Measurements from ENCODE around the gene FBN2. TPM values are rescaled to one million over a fixed set of nuclear protein-coding genes. Genes with fewer than 3 reads are reported as not detected.
"Not testable (repeated sequence)": the region's sequence is repeated elsewhere in the genome, so short reads cannot be mapped to it uniquely, and the experiment has no call there.

The FBN2 gene
- total RNA-seq, 6 experiments from 2014 or later, result 0.06 to 0.98 (median 0.45) TPM

- Histone ChIP-seq H3K4me1 (no peaks in the 10 kb centered on the region), H3K36me3 (no peaks in the 10 kb centered on the region), H3K9me3 (no peaks in the 10 kb centered on the region), H3K4me3 (no peak overlapping the region), H3K27me3 (no peaks in the 10 kb centered on the region), H3K27ac (no peak overlapping the region)
- ATAC-seq, result no peak
- intact Hi-C loops (cut with DNase I), result no loop called here
- DNase-seq, result no peak
- WGBS (ENCODE audit: insufficient coverage, low coverage, low lambda C conversion rate, missing lambda C conversion rate), result 56% methylated on average over 1 of the region's 1 CpG
- TF ChIP-seq CTCF (IDR thresholded peaks at IDR 0.05) (no peak), POLR2A (IDR thresholded peaks at IDR 0.05) (no peak)
Observed at GRCh38 chr5:128407944-128408343, 130.1 kb downstream of the FBN2 start.

GRCh38 chr5:128406803-128407202, 131.2 kb downstream of the FBN2 start:
- TF ChIP-seq CTCF (IDR thresholded peaks at IDR 0.05) (no peak), POLR2A (IDR thresholded peaks at IDR 0.05) (no peak)
- no peaks in the 10 kb centered on the region for H3K36me3 ChIP-seq
- ATAC-seq (no peak), DNase-seq (no peak)
- WGBS (ENCODE audit: insufficient coverage, low coverage, low lambda C conversion rate, missing lambda C conversion rate), result 38% methylated on average over 3 of the region's 3 CpGs
- H3K27me3 ChIP-seq, result no peaks in the 10 kb centered on the region
- intact Hi-C loops (cut with DNase I), result no loop called here
- no peaks in the 10 kb centered on the region for H3K4me1 ChIP-seq
- no peaks in the 10 kb centered on the region for H3K9me3 ChIP-seq
- H3K27ac ChIP-seq, result no peak overlapping the region
- H3K4me3 ChIP-seq, result no peak overlapping the region

- 28% methylated on average over 2 of the region's 2 CpGs for WGBS (ENCODE audit: insufficient coverage, low coverage, low lambda C conversion rate, missing lambda C conversion rate)
- Histone ChIP-seq H3K27ac (no peak overlapping the region), H3K4me3 (no peak overlapping the region), H3K36me3 (no peaks in the 10 kb centered on the region), H3K27me3 (no peaks in the 10 kb centered on the region), H3K9me3 (no peaks in the 10 kb centered on the region), H3K4me1 (no peaks in the 10 kb centered on the region)
- DNase-seq, result no peak
- intact Hi-C loops (cut with DNase I), result no loop called here
- TF ChIP-seq POLR2A (IDR thresholded peaks at IDR 0.05) (no peak), CTCF (IDR thresholded peaks at IDR 0.05) (no peak)
- no peak for ATAC-seq
Observed at GRCh38 chr5:128405159-128405558, 132.9 kb downstream of the FBN2 start.

- intact Hi-C loops (cut with DNase I), result no loop called here
- H3K4me1 ChIP-seq, result no peaks in the 10 kb centered on the region
- 37% methylated on average over 4 of the region's 4 CpGs for WGBS (ENCODE audit: insufficient coverage, low coverage, low lambda C conversion rate, missing lambda C conversion rate)
- TF ChIP-seq POLR2A (IDR thresholded peaks at IDR 0.05), result no peak
- TF ChIP-seq CTCF (IDR thresholded peaks at IDR 0.05), result no peak
- no peaks in the 10 kb centered on the region for H3K9me3 ChIP-seq
- H3K4me3 ChIP-seq, result no peak overlapping the region
- no peaks in the 10 kb centered on the region for H3K36me3 ChIP-seq
- H3K27me3 ChIP-seq, result no peaks in the 10 kb centered on the region
- no peak overlapping the region for H3K27ac ChIP-seq
- no peak for ATAC-seq
- no peak for DNase-seq
Observed at GRCh38 chr5:128403333-128403732, 134.7 kb downstream of the FBN2 start.

- no peak for DNase-seq
- no peak overlapping the region for H3K4me3 ChIP-seq
- no peaks in the 10 kb centered on the region for H3K27me3 ChIP-seq
- H3K36me3 ChIP-seq, result no peaks in the 10 kb centered on the region
- H3K4me1 ChIP-seq, result no peaks in the 10 kb centered on the region
- no peak for ATAC-seq
- TF ChIP-seq POLR2A (IDR thresholded peaks at IDR 0.05), result no peak
- no peak for TF ChIP-seq CTCF (IDR thresholded peaks at IDR 0.05)
- H3K9me3 ChIP-seq, result no peaks in the 10 kb centered on the region
- 31% methylated on average over 2 of the region's 2 CpGs for WGBS (ENCODE audit: insufficient coverage, low coverage, low lambda C conversion rate, missing lambda C conversion rate)
- intact Hi-C loops (cut with DNase I), result no loop called here
- H3K27ac ChIP-seq, result no peak overlapping the region
Observed at GRCh38 chr5:128402506-128402905, 135.5 kb downstream of the FBN2 start.

- DNase-seq; intact Hi-C loops (cut with DNase I); H3K27ac ChIP-seq; H3K36me3 ChIP-seq; ATAC-seq; H3K9me3 ChIP-seq; H3K4me1 ChIP-seq; H3K4me3 ChIP-seq; H3K27me3 ChIP-seq: not testable (repeated sequence)
- WGBS (ENCODE audit: insufficient coverage, low coverage, low lambda C conversion rate, missing lambda C conversion rate), result 92% methylated on average over 2 of the region's 2 CpGs
Observed at GRCh38 chr5:128400766-128401165, 137.3 kb downstream of the FBN2 start.
